Pancreas (tissue), 10 donors: ENCODE measurements around the gene STK10. TPM values are rescaled to one million over a fixed set of nuclear protein-coding genes. Genes with fewer than 3 reads are reported as not detected.

Experiments
- ATAC-seq, 4 donors: fragments of 200-7000 bp; cut with Tn5 transposase; one replicate each; pipeline versions ENCODE4 v1.8.0 to v1.9.1; 2020; ENCODE audit warnings: mild to moderate bottlenecking in 4 of 4, moderate library complexity in 4 of 4
- DNase-seq, 6 donors: peaks; one replicate each; pipeline ENCODE4 v3.0.0-alpha.2; 2020
- FAIRE-seq: peaks from 2 replicates; lab custom pipeline; 2012; peaks lifted over from hg19 to GRCh38; lab: Jason Lieb, UNC
- H3K27ac ChIP-seq, 4 donors: fragments of 200-600 bp; sonication (generic); 1 replicate in 3 of 4; 2 replicates in 1 of 4; pipeline versions ENCODE4 v1.5.0 to v1.8.0; 2020
- H3K27me3 ChIP-seq, 4 donors: fragments of 200-600 bp; one replicate each; pipeline ENCODE4 v1.8.0; 2021
- H3K36me3 ChIP-seq, 3 donors: fragments of 200-600 bp; sonication (generic) in 1 of 3; one replicate each; pipeline versions ENCODE4 v1.5.0 to v1.8.0; 2020 to 2021
- H3K4me1 ChIP-seq, 3 donors: fragments of 200-600 bp; one replicate each; pipeline ENCODE4 v1.8.0; 2021
- H3K4me3 ChIP-seq, 4 donors: fragments of 200-600 bp; sonication (generic) in 2 of 4; one replicate each; pipeline versions ENCODE4 v1.5.0 to v1.8.0; 2020 to 2021
- H3K9me3 ChIP-seq, 4 donors: fragments of 200-600 bp; one replicate each; pipeline ENCODE4 v1.8.0; 2021
- WGBS, 2 donors: extraction: QIAGEN DNeasy Blood & Tissue Kit; methylation state at CpG; one replicate each; pipeline ENCODE4 v1.1.7; 2013; 5-methylcytosine and 5-hydroxymethylcytosine counted together
- intact Hi-C, 3 donors: fragments of 100-400 bp; cut with DNase I; formaldehyde crosslinking; loops; one replicate each; pipeline versions ENCODE4 v1.11.1 to v1.14.2; 2022
- polyA plus RNA-seq, 2 donors: library from polyadenylated mRNA; stranded (reverse); fragments of 200-250 nt; gene quantifications; one replicate each; pipeline ENCODE4 v1.2.3, GENCODE V29; 2013
- total RNA-seq, 6 donors: library from RNA; stranded (reverse); fragmentation: NEBNext Ultra II Directional in 4 of 6; extraction: Animal tissue kit (Norgen Biotek cat#: 25700) in 4 of 6; gene quantifications; one replicate each; pipeline versions ENCODE4 v1.2.1 to v1.2.4, GENCODE V29; 2021 to 2023
- TF ChIP-seq, protein P1 (sequence below), 4 donors: fragments of 200-600 bp; sonication (generic) in 3 of 4; IDR thresholded peaks; one replicate each; pipeline versions ENCODE4 v1.5.0 to v1.8.0; 2021; ENCODE audit warnings: antibody characterized with exemption in 4 of 4
- donor health status: healthy with polysubstance abuse.
- donor health status: DM: no; HTN: no; CAD: no; lungs with moderate emphysema.
- donor health status: DM: no; HTN: no; CAD: no.
- donor health status: control.
- donor health status: control.
- donor health status: Bipolar disorder and iron deficiency.
- donor health status: DM: yes; HTN: yes; CAD: no.
- donor health status: DM: no; HTN: no; CAD: no.
- donor health status: DM: no; HTN: no; CAD: no.
- donor health status: DM: yes; HTN: yes; CAD: no.

Gene STK10
- total and polyA plus RNA-seq, 8 donors, result 4.1 to 16.3 (median 7.3) TPM

GRCh38 chr5:172115541-172115982 is 72.5 kb downstream of the STK10 start:
- intact Hi-C loops, result no loop called here
- Histone ChIP-seq H3K4me1 (peaks cover 0 to 9% (median 7%) of the 10 kb centered on the region in 3 donors), H3K27ac (peak overlapping the region in 1 of 4 donors; percentile 33), H3K9me3 (no peaks in the 10 kb centered on the region), H3K4me3 (no peak overlapping the region), H3K36me3 (no peaks in the 10 kb centered on the region), H3K27me3 (no peaks in the 10 kb centered on the region)
- FAIRE-seq (no peak), DNase-seq (peak in 1 of 6 donors; percentile 42), ATAC-seq (no peak)
- TF ChIP-seq, protein P1, sequence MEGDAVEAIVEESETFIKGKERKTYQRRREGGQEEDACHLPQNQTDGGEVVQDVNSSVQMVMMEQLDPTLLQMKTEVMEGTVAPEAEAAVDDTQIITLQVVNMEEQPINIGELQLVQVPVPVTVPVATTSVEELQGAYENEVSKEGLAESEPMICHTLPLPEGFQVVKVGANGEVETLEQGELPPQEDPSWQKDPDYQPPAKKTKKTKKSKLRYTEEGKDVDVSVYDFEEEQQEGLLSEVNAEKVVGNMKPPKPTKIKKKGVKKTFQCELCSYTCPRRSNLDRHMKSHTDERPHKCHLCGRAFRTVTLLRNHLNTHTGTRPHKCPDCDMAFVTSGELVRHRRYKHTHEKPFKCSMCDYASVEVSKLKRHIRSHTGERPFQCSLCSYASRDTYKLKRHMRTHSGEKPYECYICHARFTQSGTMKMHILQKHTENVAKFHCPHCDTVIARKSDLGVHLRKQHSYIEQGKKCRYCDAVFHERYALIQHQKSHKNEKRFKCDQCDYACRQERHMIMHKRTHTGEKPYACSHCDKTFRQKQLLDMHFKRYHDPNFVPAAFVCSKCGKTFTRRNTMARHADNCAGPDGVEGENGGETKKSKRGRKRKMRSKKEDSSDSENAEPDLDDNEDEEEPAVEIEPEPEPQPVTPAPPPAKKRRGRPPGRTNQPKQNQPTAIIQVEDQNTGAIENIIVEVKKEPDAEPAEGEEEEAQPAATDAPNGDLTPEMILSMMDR (IDR thresholded peaks at IDR 0.05), result no peak
- 62 to 71% methylated on average over 4 of the region's 4 CpGs for WGBS, 2 donors

GRCh38 chr5:172114875-172115422 is 73.1 kb downstream of the STK10 start:
- Histone ChIP-seq H3K36me3 (no peaks in the 10 kb centered on the region), H3K27ac (peak overlapping the region in 1 of 4 donors; percentile 33), H3K9me3 (no peaks in the 10 kb centered on the region), H3K27me3 (no peaks in the 10 kb centered on the region), H3K4me3 (no peak overlapping the region), H3K4me1 (peaks cover 0 to 9% (median 7%) of the 10 kb centered on the region in 3 donors)
- WGBS, 2 donors, result 83 to 86% methylated on average over 16 of the region's 16 CpGs
- FAIRE-seq (no peak), DNase-seq (peak in 2 of 6 donors; percentile 56 to 64), ATAC-seq (peak in 3 of 4 donors; percentile 3 to 56 (median 12))
- TF ChIP-seq, protein P1 (IDR thresholded peaks at IDR 0.05), result no peak
- intact Hi-C loops, result no loop called here

GRCh38 chr5:172113036-172113435 is 75.0 kb downstream of the STK10 start:
- no peak for ATAC-seq
- no peak overlapping the region for H3K27ac ChIP-seq
- H3K4me1 ChIP-seq, result peaks cover 0 to 9% (median 7%) of the 10 kb centered on the region in 3 donors
- H3K36me3 ChIP-seq, result no peaks in the 10 kb centered on the region
- no peak overlapping the region for H3K4me3 ChIP-seq
- 91 to 93% methylated on average over 7 of the region's 7 CpGs for WGBS, 2 donors
- no peak for FAIRE-seq
- no peaks in the 10 kb centered on the region for H3K9me3 ChIP-seq
- TF ChIP-seq, protein P1 (IDR thresholded peaks at IDR 0.05), result no peak
- no peak for DNase-seq
- intact Hi-C loops, result no loop called here
- H3K27me3 ChIP-seq, result no peaks in the 10 kb centered on the region

DNA sequence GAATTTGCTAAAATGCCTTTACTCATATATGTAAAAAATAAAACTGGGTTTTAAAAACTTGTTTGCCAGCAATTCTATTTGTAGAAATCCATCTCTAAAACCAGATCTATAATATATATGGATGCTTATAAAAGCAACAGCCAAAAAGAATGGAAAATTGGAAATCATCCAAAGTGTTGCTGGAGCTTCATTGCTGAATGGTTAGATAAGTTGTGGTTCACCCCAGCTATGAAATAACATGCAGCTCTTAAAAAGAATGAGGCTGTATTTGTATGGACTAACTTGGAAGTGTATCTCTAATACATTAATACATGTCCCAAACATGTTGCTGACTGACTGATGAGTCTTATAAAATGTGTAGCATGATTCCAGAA is 76.2 kb downstream of the STK10 start:
- ATAC-seq, result no peak
- peak overlapping the region in 3 of 4 donors; percentile 5 to 48 (median 33) for H3K27ac ChIP-seq
- FAIRE-seq, result no peak
- intact Hi-C loops, result no loop called here
- DNase-seq, result no peak
- no peaks in the 10 kb centered on the region for H3K9me3 ChIP-seq
- H3K27me3 ChIP-seq, result no peaks in the 10 kb centered on the region
- H3K36me3 ChIP-seq, result no peaks in the 10 kb centered on the region
- peaks cover 0 to 19% (median 7%) of the 10 kb centered on the region in 3 donors for H3K4me1 ChIP-seq
- TF ChIP-seq, protein P1 (IDR thresholded peaks at IDR 0.05), result no peak
- no peak overlapping the region for H3K4me3 ChIP-seq
